ENCODE measurements around the gene TMEM92.

TMEM92 gene

DNA sequence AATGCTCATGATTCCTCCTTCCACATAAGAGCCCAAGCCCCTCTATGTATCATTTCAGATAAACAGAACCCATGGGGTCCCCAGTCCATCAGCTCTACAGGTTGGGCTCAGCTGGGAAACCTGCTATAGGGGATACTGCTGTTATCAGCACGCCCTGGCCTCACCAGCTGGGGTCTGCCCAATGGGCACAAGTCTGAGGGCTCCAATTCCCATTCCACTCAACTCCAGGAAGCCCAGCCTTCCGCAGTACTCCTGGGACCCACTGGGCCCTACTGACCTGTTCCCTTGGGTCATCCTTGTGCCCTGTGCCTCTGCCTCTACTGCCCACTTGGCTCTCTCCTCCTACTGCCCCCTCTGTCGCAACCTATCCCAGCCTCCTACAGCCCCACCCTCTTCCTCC is 55.5 kb downstream of the TMEM92 start:
- no peak for DNase-seq

DNA sequence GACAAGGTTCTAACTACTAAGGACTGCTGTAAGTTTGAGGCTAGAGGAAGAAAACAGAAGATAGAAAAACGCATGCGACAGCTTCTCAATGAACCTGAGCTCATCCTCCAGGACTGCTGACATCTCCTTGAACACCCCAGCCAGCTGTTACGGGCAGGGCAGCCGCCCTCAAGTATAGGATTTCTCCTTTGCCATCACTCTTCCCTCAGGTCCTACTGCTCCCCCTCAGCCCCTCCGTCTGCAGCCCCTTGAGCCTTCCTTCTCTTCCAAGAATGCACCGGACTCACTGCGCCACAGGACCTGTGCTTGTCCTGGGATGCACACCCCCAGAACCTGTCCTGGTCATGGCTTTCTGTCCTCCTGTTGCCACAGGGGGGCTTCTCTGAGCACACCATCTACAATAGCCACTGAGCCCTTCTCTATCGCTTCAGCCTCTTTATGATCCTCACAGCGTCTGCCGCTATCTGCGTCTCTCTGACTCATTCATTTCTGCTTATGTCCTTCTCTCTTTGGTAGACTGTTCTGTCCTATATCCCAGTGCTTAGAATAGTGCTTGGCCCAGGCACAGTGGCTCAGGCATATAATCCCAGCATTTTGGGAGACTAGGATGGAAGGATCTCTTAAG is 56.0 kb downstream of the TMEM92 start:
- DNase-seq = no peak

Data from CD4-positive, alpha-beta T cell treated with Interleukin-1 beta for 1 hour (primary cell).